ENCODE measurements around the gene BFAR.
"Not testable (repeated sequence)": the region's sequence is repeated elsewhere in the genome, so short reads cannot be mapped to it uniquely, and the experiment has no call there.

BFAR gene

DNA sequence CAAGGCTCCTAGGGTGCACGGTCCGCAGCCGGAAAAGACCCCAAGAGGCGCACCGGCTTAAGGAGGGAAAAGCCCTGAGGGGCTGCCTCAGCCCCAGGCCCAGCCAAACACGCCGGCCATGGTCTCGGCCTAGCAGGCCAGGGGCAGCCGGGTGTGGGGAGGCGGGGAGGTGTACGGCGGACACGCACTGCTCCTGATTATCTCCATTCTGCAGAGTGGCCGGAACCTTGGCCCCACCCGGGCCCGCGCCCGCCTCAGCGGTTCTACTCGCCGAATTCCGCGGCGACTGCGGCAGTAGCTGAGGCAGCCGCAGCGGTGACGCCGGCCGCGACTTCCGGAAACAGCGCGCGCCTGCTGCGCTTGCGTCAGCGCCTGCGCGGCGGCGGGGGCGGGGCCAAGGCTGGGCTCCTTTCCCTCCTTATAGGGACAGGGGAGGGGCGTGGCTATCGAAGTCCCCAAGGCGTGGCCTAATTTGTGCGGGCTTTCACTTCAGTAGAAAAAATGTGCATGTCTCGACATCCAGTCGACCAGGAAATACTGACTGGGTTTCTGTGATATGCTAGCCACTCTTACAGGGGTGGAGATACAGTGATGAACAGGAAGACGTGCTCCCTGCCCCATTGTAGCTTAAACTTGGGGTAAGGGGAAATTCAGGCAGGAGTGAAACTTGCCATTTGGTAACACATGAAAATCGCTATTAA, 2.7 kb upstream of the BFAR start, which contains the start of gene PARN:
TSS of gene PARN (minus strand) at position 342 of the 701 bp plus-strand sequence. CDS start at position 207, 135 bp downstream.
- no peaks in the 10 kb centered on the region for H3K27me3 ChIP-seq (replicated peaks; ENCODE audit: control insufficient read depth, insufficient read depth, low read length)
- DNase-seq (ENCODE audit: extremely low read depth, insufficient read length): peak; percentile 97
- no peaks in the 10 kb centered on the region; the same call in 1 of the 2 replicates for H3K36me3 ChIP-seq (ENCODE audit: control insufficient read depth, insufficient read depth, low read length)
- TF ChIP-seq, protein P1, sequence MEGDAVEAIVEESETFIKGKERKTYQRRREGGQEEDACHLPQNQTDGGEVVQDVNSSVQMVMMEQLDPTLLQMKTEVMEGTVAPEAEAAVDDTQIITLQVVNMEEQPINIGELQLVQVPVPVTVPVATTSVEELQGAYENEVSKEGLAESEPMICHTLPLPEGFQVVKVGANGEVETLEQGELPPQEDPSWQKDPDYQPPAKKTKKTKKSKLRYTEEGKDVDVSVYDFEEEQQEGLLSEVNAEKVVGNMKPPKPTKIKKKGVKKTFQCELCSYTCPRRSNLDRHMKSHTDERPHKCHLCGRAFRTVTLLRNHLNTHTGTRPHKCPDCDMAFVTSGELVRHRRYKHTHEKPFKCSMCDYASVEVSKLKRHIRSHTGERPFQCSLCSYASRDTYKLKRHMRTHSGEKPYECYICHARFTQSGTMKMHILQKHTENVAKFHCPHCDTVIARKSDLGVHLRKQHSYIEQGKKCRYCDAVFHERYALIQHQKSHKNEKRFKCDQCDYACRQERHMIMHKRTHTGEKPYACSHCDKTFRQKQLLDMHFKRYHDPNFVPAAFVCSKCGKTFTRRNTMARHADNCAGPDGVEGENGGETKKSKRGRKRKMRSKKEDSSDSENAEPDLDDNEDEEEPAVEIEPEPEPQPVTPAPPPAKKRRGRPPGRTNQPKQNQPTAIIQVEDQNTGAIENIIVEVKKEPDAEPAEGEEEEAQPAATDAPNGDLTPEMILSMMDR (IDR thresholded peaks at IDR 0.05; ENCODE audit: insufficient read depth, low read length, poor library complexity, severe bottlenecking): no peak
- peak within 1 kb of the TSS; percentile 79 for H3K4me3 ChIP-seq (replicated peaks; ENCODE audit: low read depth, low read length)

DNA sequence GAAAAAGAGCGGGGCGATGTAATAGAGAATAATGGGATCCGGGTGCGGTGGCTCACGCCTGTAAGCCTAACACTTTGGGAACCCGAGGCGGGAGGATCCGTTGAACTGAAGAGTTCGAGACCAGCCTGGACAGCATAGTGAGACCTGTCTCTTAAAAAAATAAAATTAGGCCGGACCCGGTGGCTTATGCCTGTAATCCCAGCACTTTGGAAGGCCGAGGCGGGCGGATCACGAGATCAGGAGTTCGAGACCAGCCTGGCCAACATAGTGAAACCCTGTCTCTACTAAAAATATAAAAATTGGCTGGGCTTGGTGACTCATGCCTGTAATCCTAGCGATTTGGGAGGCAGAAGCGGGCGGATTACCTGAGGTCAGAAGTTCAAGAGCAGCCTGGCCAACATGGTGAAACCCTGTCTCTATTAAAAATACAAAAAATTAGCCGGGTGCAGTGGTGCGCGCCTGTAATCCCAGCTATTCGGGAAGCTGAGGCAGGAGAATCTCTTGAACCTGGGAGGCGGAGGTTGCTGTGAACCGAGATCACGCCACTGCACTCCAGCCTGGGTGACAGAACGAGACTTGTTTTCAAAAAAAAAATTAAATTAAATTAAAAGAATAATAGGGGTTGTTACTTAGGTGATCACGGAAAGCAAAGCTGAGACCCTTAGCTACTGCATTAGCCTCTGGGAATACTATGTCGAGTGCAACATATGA, 2.0 kb upstream of the BFAR start:
- not testable (repeated sequence) for H3K27me3 ChIP-seq (replicated peaks; ENCODE audit: control insufficient read depth, insufficient read depth, low read length); H3K4me3 ChIP-seq (replicated peaks; ENCODE audit: low read depth, low read length); H3K36me3 ChIP-seq (ENCODE audit: control insufficient read depth, insufficient read depth, low read length); DNase-seq (ENCODE audit: extremely low read depth, insufficient read length)

DNA sequence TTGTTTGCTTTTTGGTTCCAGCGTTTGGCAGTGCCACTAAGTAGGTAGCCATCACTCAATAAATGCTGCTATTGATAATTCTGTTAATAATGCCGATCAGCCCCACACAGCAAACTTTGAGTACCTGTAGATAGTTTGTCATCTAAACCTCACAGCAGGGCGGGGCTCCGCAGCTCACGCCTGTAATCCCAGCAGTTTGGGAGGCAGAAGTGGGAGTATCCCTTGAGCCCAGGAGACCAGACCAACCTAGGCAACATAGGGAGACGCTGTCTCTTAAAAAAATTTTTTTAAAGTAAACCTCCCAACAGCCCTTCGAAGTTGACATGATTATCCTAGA, 1.6 kb downstream of the BFAR start:
- TF ChIP-seq, protein P1 (IDR thresholded peaks at IDR 0.05; ENCODE audit: insufficient read depth, low read length, poor library complexity, severe bottlenecking): no peak
- peaks cover 4% of the 10 kb centered on the region for H3K36me3 ChIP-seq (ENCODE audit: control insufficient read depth, insufficient read depth, low read length)
- H3K27me3 ChIP-seq (replicated peaks; ENCODE audit: control insufficient read depth, insufficient read depth, low read length): no peaks in the 10 kb centered on the region
- DNase-seq (ENCODE audit: extremely low read depth, insufficient read length): no peak
- H3K4me3 ChIP-seq (replicated peaks; ENCODE audit: low read depth, low read length): peak overlapping the region; percentile 94

DNA sequence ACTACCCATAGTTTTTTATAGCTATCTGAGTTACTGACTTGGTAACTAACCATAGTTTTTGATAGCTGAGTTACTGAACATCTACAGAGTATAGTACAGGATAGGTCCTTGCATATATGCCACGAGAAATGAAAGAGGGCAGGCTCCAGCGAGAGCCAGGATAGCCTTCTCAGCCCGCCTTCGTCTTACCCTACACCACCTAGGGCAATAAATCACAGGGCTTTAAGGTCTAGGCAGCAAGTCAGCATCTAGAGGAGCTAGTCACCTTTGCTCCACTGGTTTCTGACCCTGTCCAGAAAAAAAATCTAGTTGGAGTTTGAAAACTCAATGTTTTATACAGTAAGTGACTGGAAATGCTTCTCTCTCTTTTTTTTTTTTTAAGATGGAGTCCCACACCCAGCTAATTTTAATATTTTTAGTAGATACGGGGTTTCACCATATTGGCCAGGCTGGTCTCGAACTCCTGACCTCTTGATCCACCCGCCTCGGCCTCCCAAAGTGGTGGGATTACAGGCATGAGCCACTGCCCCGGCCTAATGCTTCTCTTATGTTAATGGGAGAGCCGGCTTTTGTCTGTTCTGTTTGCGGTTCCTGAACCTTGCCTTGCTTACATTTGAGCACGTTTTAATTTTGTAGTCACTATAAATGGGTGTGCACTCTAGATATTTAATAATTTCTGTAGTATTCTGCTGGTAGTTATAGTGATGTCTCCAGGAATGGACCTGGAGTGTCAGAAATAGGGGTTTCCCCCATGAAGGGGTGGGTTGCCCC, 2.8 kb downstream of the BFAR start:
- no peak for DNase-seq (ENCODE audit: extremely low read depth, insufficient read length)
- Histone ChIP-seq H3K36me3 (ENCODE audit: control insufficient read depth, insufficient read depth, low read length) (peaks cover 10% of the 10 kb centered on the region), H3K27me3 (replicated peaks; ENCODE audit: control insufficient read depth, insufficient read depth, low read length) (no peaks in the 10 kb centered on the region), H3K4me3 (replicated peaks; ENCODE audit: low read depth, low read length) (no peak overlapping the region)
- TF ChIP-seq, protein P1 (IDR thresholded peaks at IDR 0.05; ENCODE audit: insufficient read depth, low read length, poor library complexity, severe bottlenecking): no peak

DNA sequence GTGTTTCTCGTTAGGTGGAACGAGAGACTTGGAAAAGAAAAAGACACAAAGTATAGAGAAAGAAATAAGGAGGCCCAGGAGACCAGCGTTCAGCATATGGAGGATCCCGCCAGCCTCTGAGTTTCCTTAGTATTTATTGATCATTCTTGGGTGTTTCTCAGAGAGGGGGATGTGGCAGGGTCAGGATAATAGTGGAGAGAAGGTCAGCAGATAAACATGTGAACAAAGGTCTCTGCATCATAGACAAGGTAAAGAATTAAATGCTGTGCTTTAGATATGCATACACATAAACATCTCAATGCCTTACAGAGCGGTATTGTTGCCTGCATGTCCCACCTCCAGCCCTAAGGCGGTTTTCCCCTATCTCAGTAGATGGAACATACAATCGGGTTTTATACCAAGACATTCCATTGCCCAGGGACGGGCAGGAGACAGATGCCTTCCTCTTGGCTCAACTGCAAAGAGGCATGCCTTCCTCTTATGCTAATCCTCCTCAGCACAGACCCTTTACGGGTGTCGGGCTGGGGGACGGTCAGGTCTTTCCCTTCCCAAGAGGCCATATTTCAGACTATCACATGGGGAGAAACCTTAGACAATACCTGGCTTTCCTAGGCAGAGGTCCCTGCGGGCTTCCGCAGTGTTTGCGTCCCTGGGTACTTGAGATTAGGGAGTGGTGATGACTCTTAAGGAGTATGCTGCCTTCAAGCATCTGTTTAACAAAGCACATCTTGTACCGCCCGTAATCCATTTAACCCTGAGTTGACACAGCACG, 3.6 kb downstream of the BFAR start:
- peaks cover 11% of the 10 kb centered on the region for H3K36me3 ChIP-seq (ENCODE audit: control insufficient read depth, insufficient read depth, low read length)
- not testable (repeated sequence) for H3K4me3 ChIP-seq (replicated peaks; ENCODE audit: low read depth, low read length); H3K27me3 ChIP-seq (replicated peaks; ENCODE audit: control insufficient read depth, insufficient read depth, low read length); DNase-seq (ENCODE audit: extremely low read depth, insufficient read length)

DNA sequence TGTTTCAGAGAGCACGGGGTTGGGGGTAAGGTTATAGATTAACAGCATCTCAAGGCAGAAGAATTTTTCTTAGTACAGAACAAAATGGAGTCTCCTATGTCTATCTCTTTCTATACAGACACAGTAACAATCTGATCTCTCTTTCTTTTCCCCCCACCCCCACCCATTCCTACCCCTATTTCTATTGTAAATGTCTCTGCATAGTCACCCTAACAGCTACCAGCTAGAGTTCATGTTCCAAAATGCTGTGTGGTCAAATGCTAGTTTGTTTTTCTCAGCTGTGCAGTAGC, 4.1 kb downstream of the BFAR start:
- not testable (repeated sequence) for DNase-seq (ENCODE audit: extremely low read depth, insufficient read length); H3K4me3 ChIP-seq (replicated peaks; ENCODE audit: low read depth, low read length); H3K27me3 ChIP-seq (replicated peaks; ENCODE audit: control insufficient read depth, insufficient read depth, low read length)
- peaks cover 11% of the 10 kb centered on the region for H3K36me3 ChIP-seq (ENCODE audit: control insufficient read depth, insufficient read depth, low read length)

Measured in GM06990 (cell line).